Measurements from ENCODE around the gene KRTCAP2. TPM values are rescaled to one million over a fixed set of nuclear protein-coding genes. Genes with fewer than 3 reads are reported as not detected.
A peak's percentile ranks its signal among the peaks of the same experiment; 100 is the strongest.

Gene KRTCAP2
- total RNA-seq, 1 donor from 2014 or later = 128 TPM

- TF ChIP-seq CTCF (IDR thresholded peaks at IDR 0.05) = no peak
- ATAC-seq (ENCODE audit: low read depth) (no peak), DNase-seq (no peak)
- intact Hi-C loops (cut with micrococcal nuclease) = no loop called here
- Mint-ChIP-seq H3K36me3 (ENCODE audit: low read depth) (no peaks in the 10 kb centered on the region), H3K4me1 (peaks cover 25% of the 10 kb centered on the region), H3K9me3 (no peaks in the 10 kb centered on the region), H3K27ac (no peak overlapping the region), H3K4me3 (no peak overlapping the region), H3K27me3 (no peaks in the 10 kb centered on the region)
- POLR2A ChIA-PET = interaction anchor here (0.7 kb wide), 1 partner anchor 21 kb away, joined by 3 read pairs; no protein-coding TSS in a partner anchor
- CTCF ChIA-PET = no interaction called here
Measured at GRCh38 chr1:155181371-155182051, 8.4 kb upstream of the KRTCAP2 start.

GRCh38 chr1:155179112-155180031 lies 6.3 kb upstream of the KRTCAP2 start:
- peak; percentile 9 for DNase-seq

GRCh38 chr1:155178441-155179111 lies 5.5 kb upstream of the KRTCAP2 start:
- ATAC-seq (ENCODE audit: low read depth) = no peak
- Mint-ChIP-seq H3K27ac (no peak overlapping the region), H3K4me3 (no peak overlapping the region), H3K4me1 (peaks cover 20% of the 10 kb centered on the region), H3K9me3 (no peaks in the 10 kb centered on the region), H3K27me3 (no peaks in the 10 kb centered on the region), H3K36me3 (ENCODE audit: low read depth) (no peaks in the 10 kb centered on the region)
- ChIA-PET CTCF (interaction anchor here (1.4 to 4.6 kb wide), 2 partner anchors 15 to 49 kb away, joined by 7 to 41 read pairs; no protein-coding TSS in a partner anchor), POLR2A (interaction anchor here (2.4 kb wide), 1 partner anchor 15 kb away, joined by 13 read pairs; no protein-coding TSS in a partner anchor)
- intact Hi-C loops (cut with micrococcal nuclease) = loop anchor here (10.0 kb wide), 2 partner anchors 204 to 624 kb away; partner anchors contain the start of genes CKS1B, SHC1 and UBE2Q1
- no peak for TF ChIP-seq CTCF (IDR thresholded peaks at IDR 0.05)
- DNase-seq = peak; percentile 5

More at GRCh38 chr1:155179112-155180031, 6.3 kb upstream of the KRTCAP2 start:
- no peak overlapping the region for H3K4me3 Mint-ChIP-seq
- H3K36me3 Mint-ChIP-seq (ENCODE audit: low read depth) = no peaks in the 10 kb centered on the region
- ChIA-PET POLR2A (no interaction called here), CTCF (interaction anchor here (4.6 kb wide), 1 partner anchor 15 kb away, joined by 41 read pairs; no protein-coding TSS in a partner anchor)
- no peak for TF ChIP-seq CTCF (IDR thresholded peaks at IDR 0.05)
- H3K4me1 Mint-ChIP-seq = peaks cover 17% of the 10 kb centered on the region
- ATAC-seq (ENCODE audit: low read depth) = no peak
- no peaks in the 10 kb centered on the region for H3K9me3 Mint-ChIP-seq
- H3K27me3 Mint-ChIP-seq = no peaks in the 10 kb centered on the region
- intact Hi-C loops (cut with micrococcal nuclease) = loop anchor here (10.0 kb wide), 2 partner anchors 205 to 625 kb away; partner anchors contain the start of genes CKS1B, SHC1 and UBE2Q1
- no peak overlapping the region for H3K27ac Mint-ChIP-seq

GRCh38 chr1:155177918-155178281 lies 4.8 kb upstream of the KRTCAP2 start:
- POLR2A ChIA-PET = interaction anchor here (1.6 to 2.4 kb wide), 2 partner anchors 16 to 46 kb away, joined by 5 to 13 read pairs; no protein-coding TSS in a partner anchor
- ATAC-seq (ENCODE audit: low read depth) (no peak), DNase-seq (no peak)
- no peak overlapping the region for H3K27ac Mint-ChIP-seq
- peaks cover 6% of the 10 kb centered on the region for H3K36me3 Mint-ChIP-seq (ENCODE audit: low read depth)
- H3K27me3 Mint-ChIP-seq = no peaks in the 10 kb centered on the region
- intact Hi-C loops (cut with micrococcal nuclease) = loop anchor here (2.0 to 10.0 kb wide), 3 partner anchors 15 to 623 kb away; partner anchors contain the start of genes CKS1B, SHC1 and UBE2Q1
- no peak overlapping the region for H3K4me3 Mint-ChIP-seq
- H3K9me3 Mint-ChIP-seq = no peaks in the 10 kb centered on the region
- no peak for TF ChIP-seq CTCF (IDR thresholded peaks at IDR 0.05)
- H3K4me1 Mint-ChIP-seq = peaks cover 24% of the 10 kb centered on the region
- CTCF ChIA-PET = interaction anchor here (0.9 to 4.6 kb wide), 5 partner anchors 8 to 66 kb away, joined by 4 to 41 read pairs (median 6); partner anchors contain the start of gene THBS3
